HFF-Myc (cell line): ENCODE measurements around the gene TBL2.
"Not testable (repeated sequence)": the region's sequence is repeated elsewhere in the genome, so short reads cannot be mapped to it uniquely, and the experiment has no call there.

Source experiments
- DNase-seq: peaks from one replicate; pipeline ENCODE4 v3.0.0-alpha.2; 2011; ENCODE audit warnings: low read depth; ENCODE audit errors: extremely low read depth
- H3K4me3 ChIP-seq: replicated peaks from 2 replicates; pipeline ENCODE4 v1.5.1; 2011; ENCODE audit warnings: low read depth, mild to moderate bottlenecking, control low read depth, low read length
- TF ChIP-seq, protein P1 (sequence below): IDR thresholded peaks from 2 replicates; pipeline ENCODE4 v1.5.1; 2012; ENCODE audit warnings: mild to moderate bottlenecking, low read depth, low read length, control low read depth; ENCODE audit errors: missing control alignments

The TBL2 gene

DNA sequence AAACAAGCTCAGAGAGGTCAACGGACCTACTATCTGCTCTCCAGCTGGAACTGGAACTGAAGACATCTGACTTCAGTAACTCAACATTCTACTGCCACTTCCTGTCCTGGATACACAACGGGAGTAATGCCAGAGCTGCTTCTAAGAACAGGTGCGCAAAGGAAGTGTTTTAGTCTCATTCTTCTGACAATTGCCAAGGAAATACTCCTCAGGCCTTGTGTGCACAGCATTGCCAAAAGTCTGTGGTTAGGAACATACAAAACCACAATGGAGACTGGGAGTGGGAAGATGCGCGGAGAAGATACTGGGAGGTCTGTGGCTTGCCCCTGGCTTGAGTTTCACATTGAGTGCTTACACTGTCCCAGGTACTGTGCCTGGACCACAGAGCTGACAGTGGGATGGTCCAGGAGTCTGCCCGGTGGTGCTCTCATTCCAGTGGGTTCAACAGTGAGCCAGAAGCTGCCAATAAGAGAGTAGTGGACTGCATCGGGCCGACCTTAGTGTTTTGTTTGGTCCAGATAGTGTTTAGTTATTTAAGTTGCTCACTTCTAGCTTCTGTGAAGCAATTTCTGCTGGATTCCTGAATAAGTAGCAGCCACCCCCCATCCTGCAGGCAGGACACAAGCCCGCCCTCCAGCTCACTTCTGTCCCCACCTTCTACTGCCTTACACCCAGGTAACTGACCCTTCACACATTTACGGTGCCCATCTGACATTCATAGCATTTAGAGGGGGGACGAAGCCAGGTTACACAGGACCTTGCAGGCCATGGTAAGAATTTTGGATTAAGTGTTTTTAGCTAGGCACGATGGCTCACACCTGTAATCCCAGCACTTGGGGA lies 10.3 kb downstream of the TBL2 start:
- no peak for DNase-seq

DNA sequence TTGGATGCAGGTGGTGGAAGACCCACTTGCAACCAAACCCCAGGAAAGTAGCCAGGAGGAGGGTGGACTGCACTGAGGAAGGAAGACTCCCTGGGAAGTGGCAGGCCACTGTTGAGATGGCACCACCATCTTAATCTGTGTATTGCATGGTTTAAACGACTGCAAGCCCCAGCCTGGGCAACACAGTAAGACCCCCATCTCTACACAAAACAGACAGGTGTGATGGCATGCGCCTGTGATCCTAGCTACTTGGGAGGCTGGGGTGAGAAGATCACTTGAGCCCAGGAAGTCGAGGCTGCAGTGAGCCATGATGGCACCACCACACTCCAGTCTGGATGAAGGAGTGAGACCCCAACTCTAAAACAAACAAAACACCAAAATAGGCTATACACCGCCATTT lies 11.2 kb downstream of the TBL2 start:
- no peak overlapping the region for H3K4me3 ChIP-seq
- no peak for DNase-seq
- TF ChIP-seq, protein P1, sequence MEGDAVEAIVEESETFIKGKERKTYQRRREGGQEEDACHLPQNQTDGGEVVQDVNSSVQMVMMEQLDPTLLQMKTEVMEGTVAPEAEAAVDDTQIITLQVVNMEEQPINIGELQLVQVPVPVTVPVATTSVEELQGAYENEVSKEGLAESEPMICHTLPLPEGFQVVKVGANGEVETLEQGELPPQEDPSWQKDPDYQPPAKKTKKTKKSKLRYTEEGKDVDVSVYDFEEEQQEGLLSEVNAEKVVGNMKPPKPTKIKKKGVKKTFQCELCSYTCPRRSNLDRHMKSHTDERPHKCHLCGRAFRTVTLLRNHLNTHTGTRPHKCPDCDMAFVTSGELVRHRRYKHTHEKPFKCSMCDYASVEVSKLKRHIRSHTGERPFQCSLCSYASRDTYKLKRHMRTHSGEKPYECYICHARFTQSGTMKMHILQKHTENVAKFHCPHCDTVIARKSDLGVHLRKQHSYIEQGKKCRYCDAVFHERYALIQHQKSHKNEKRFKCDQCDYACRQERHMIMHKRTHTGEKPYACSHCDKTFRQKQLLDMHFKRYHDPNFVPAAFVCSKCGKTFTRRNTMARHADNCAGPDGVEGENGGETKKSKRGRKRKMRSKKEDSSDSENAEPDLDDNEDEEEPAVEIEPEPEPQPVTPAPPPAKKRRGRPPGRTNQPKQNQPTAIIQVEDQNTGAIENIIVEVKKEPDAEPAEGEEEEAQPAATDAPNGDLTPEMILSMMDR = no peak

More for the DNA sequence above, 10.3 kb downstream of the TBL2 start:
- TF ChIP-seq, protein P1 = no peak
- H3K4me3 ChIP-seq = no peak overlapping the region

DNA sequence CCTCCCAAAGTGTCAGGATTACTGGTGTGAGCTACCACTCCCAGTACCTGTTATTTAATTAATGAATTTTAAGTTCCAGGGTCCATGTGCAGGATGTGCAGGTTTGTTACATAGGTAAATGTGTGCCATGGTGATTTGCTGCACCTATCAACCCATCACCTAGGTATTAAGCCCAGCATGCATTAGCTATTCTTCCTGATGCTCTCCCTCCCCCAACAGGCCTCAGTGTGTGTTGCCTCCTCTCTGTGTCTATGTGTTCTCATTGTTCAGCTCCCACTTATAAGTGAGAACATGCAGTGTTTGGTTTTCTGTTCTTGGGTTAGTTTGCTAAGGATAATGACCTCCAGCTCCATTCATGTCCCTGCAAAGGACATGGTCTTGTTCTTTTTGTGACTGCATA lies 11.9 kb downstream of the TBL2 start:
- H3K4me3 ChIP-seq, DNase-seq: not testable (repeated sequence)

DNA sequence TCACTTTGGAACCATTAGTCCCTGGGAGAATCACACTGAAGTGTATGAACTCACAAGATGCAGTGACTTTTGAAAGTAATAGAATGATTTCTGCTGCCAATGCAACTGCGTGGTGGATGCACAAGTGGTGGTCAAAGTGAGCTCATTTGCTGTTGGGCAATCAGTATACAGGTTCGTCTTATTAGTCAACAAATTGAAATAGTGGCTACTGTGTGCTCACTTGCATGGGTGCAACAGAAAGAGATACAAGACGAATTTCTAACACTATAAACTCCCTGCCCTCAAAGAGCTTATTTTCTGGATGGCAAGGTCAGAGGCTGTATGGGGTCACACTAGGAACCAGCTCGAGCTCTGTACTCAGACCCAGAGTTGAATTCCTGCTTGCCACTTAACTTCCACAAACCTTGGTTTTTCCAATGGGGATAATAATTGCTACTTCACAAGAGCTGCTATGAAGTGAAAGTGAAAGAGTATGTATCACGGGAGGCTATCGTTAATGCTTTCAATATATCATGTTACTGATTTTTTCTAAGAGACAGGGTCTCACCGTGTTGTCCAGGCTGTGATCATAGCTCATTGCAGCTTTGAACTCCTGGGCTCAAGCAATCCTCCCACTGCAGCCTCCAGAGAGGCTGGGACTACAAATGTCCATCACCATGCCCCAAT lies 12.6 kb downstream of the TBL2 start:
- DNase-seq = no peak
- TF ChIP-seq, protein P1 = no peak
- no peak overlapping the region for H3K4me3 ChIP-seq

DNA sequence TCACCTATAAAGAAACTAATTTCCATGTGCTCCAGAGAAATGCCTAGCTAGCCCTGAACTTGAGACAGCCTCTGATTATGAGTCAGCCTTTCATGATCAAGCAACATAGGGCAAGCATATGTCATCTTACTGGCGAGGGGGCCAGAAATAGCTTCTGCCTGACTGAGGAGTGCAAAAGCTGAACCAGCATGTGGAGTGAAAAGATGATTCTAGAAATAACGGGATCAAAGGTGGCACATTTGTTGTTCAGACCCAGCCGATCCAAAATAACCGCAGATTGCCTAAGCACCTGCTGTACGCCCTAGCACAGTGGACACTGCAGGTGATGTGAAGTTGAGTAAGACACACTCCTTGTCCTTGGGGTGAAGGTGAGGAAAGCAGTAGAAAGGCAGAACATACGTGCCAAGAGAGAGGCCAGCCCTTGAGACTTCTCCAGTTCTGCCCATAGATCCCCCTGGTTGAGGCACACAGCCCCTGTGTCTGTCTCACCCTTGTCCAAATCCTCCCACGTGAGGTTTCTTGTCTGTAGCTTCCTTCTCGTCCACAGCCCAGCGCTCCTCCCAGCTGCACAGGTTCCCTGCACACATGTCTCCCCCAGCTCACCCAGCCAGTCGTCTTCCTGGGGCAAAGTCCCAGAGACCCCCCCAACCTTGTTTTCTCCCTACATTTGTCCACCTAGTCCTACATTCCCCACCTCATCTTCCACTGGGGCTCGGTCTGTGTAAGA lies 18.1 kb downstream of the TBL2 start:
- TF ChIP-seq, protein P1 = no peak
- peak; percentile 83 for DNase-seq
- no peak overlapping the region for H3K4me3 ChIP-seq

DNA sequence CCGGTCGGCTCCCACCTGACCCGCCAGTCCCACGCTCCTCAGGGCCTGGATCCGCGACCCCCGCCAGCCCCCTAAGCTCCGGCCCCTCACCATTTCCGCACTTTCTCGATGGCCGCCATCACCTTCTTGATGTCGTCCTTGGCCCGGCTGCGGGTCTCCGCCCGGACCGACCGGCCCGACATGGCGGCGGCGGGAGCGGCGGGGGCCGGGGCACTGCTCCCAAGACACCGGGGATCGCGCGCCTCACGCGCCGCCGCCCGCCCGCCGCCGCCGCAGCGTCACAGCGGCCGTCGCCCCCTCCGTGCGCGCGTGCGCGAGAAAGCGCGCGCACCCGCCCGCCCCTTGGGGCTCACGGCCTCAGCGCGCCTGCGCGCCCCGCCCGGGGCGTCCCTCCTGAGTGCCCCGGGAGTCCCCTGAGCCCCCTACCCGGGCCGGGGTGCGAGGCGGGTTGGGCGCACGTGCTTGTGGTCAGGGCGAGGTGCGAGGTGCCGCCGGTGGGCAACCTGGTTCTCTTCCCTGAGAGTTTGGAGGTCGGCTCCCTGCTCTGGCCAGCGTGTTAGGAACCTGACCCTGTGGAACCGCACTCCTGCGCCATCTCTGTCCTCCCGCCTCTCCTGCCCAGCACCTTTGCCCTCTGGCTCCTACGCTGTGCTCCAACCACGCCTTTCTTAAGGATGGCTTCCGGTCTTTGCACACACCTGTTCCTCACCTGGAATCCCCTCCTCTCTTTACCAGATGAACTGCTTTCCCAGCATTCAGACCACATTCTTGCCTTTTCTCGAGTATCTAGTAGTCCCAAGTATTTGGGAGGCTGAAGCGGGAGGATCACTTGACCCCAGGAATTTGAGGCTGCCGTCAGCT lies 20.8 kb downstream of the TBL2 start, which contains the start of gene BCL7B:
Gene BCL7B, minus strand, starts transcription at position 294 of the 861 bp plus-strand sequence. Its CDS starts 112 bp downstream, at position 182.
- no peak for DNase-seq
- TF ChIP-seq, protein P1 = no peak
- peak within 1 kb of the TSS; percentile 76 for H3K4me3 ChIP-seq
